Measurements from ENCODE around the gene CA5A. TPM values are rescaled to one million over a fixed set of nuclear protein-coding genes. Genes with fewer than 3 reads are reported as not detected.
A peak's percentile ranks its signal among the peaks of the same experiment; 100 is the strongest.
"Not testable (repeated sequence)": the region's sequence is repeated elsewhere in the genome, so short reads cannot be mapped to it uniquely, and the experiment has no call there.

CA5A gene
- total and polyA plus RNA-seq, 2 of the 13 experiments (the other 11 are each of a cell fraction or from before 2014, with no cell fraction given): 66.8 to 106 TPM

DNA sequence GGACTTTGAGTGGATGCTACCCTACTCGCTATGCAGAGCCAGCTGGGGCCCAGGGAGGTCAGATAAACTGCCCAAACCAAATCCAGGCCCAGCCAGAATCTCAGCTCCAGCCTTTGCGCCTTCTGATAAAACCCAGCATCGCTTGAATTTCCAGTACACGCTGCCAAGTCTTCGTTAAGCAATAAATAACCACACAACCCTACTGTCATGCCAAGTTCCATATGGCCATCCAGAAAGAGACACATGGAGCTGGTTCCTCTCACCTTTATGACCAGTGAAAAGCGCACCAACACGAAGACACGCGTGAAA, 73.0 kb downstream of the CA5A start:
- TF ChIP-seq ZNF768 (CRISPR knock-in tag; IDR thresholded peaks at IDR 0.05) (0 out of 2 replicates have a peak, but pooled peaks have one; percentile 3), HOXA3 (CRISPR knock-in tag; IDR thresholded peaks at IDR 0.05) (peak; percentile 31; the same call in 1 of the 2 replicates), GLI4 (CRISPR knock-in tag; IDR thresholded peaks at IDR 0.05; ENCODE audit: borderline replicate concordance) (0 out of 2 replicates have a peak, but pooled peaks have one; percentile 62)
- TF ChIP-seq, protein P1, sequence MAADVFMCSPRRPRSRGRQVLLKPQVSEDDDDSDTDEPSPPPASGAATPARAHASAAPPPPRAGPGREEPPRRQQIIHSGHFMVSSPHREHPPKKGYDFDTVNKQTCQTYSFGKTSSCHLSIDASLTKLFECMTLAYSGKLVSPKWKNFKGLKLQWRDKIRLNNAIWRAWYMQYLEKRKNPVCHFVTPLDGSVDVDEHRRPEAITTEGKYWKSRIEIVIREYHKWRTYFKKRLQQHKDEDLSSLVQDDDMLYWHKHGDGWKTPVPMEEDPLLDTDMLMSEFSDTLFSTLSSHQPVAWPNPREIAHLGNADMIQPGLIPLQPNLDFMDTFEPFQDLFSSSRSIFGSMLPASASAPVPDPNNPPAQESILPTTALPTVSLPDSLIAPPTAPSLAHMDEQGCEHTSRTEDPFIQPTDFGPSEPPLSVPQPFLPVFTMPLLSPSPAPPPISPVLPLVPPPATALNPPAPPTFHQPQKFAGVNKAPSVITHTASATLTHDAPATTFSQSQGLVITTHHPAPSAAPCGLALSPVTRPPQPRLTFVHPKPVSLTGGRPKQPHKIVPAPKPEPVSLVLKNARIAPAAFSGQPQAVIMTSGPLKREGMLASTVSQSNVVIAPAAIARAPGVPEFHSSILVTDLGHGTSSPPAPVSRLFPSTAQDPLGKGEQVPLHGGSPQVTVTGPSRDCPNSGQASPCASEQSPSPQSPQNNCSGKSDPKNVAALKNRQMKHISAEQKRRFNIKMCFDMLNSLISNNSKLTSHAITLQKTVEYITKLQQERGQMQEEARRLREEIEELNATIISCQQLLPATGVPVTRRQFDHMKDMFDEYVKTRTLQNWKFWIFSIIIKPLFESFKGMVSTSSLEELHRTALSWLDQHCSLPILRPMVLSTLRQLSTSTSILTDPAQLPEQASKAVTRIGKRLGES (CRISPR knock-in tag; IDR thresholded peaks at IDR 0.05; ENCODE audit: borderline replicate concordance): 0 out of 2 replicates have a peak, but pooled peaks have one; percentile 24
- H3K9ac ChIP-seq (ENCODE audit: insufficient read depth, low read depth, low read length): 0 out of 2 replicates have a peak overlapping the region, but pooled peaks have one; percentile 32
- H3K79me2 ChIP-seq (ENCODE audit: insufficient read depth, low read length): peaks cover 93% of the 10 kb centered on the region
- BruUV-seq (replicated peaks); H3K27me3 ChIP-seq (ENCODE audit: control insufficient read depth in 1 of 2, insufficient read depth in 2 of 2, low read length in 2 of 2); H2AFZ ChIP-seq (ENCODE audit: low read length); H3K36me3 ChIP-seq (replicated peaks in 1 of 2; ENCODE audit: control insufficient read depth in 1 of 2, insufficient read depth in 2 of 2, low read length in 2 of 2); intact Hi-C loops (cut with micrococcal nuclease; ENCODE audit: unreplicated experiment); H3K9me3 ChIP-seq (ENCODE audit: low read length); ATAC-seq; CTCF ChIA-PET (ENCODE audit: low intra/inter-chr PET ratio, low total read pairs); DNase-seq (ENCODE audit: low spot score); FAIRE-seq: not testable (repeated sequence)
- peak overlapping the region; percentile 98 for H3K27ac ChIP-seq (ENCODE audit: extremely low read length, insufficient read depth, low read length)
- H4K20me1 ChIP-seq (ENCODE audit: insufficient read depth, low read length): peaks cover 62% of the 10 kb centered on the region
- WGBS (ENCODE audit: low lambda C conversion rate): 90% methylated on average over 9 of the region's 9 CpGs
- POLR2A ChIA-PET: interaction anchor here (2.0 to 13.8 kb wide), 3 partner anchors 14 to 86 kb away, joined by 4 to 399 read pairs (median 6); no protein-coding TSS in a partner anchor
- peak overlapping the region; percentile 77 for H3K4me2 ChIP-seq (ENCODE audit: low read depth, low read length)
- peaks cover 80% of the 10 kb centered on the region for H3K4me1 ChIP-seq (ENCODE audit: insufficient read depth, low read length)
- in situ Hi-C loops (cut with HindIII; ENCODE audit: extremely low pct_ligation_motif_present, low pct_unique_long_range_greater_than_20kb): loop anchor here (25.0 kb wide), 1 partner anchor 476 kb away; the partner anchor contains the start of genes FBXO31 and MAP1LC3B
- H3K4me3 ChIP-seq (replicated peaks in 1 of 3; ENCODE audit: insufficient read depth in 1 of 3, low read depth in 2 of 3, low read length in 3 of 3): peak overlapping the region; percentile 16 to 66 (median 27); a peak in 3 of 6 replicates
